Measurements from ENCODE around the gene B9D2.

- TF ChIP-seq CTCF (IDR thresholded peaks at IDR 0.05) (no peak), POLR2A (IDR thresholded peaks at IDR 0.05) (no peak)
These were observed 28.5 kb downstream of the B9D2 start for GRCh38 chr19:41335467-41335866.
